ES-I3 (cell line): ENCODE data around the gene RBM5.

Source experiments
- H3K36me3 ChIP-seq: 2 replicates; pipeline ENCODE4 v1.6.1; 2013; ENCODE audit warnings: mild to moderate bottlenecking, low read length, control low read depth, moderate library complexity; ENCODE audit not compliant: insufficient read depth
- H3K4me1 ChIP-seq: 2 replicates; pipeline ENCODE4 v1.6.1; 2013; ENCODE audit warnings: mild to moderate bottlenecking, control low read depth, low read length; ENCODE audit not compliant: insufficient read depth
- H3K9ac ChIP-seq: 2 replicates; pipeline ENCODE4 v1.6.1; 2013; ENCODE audit warnings: low read depth, mild to moderate bottlenecking, low read length, moderate library complexity
- H3K9me3 ChIP-seq: 2 replicates; pipeline ENCODE4 v1.6.1; 2013; ENCODE audit warnings: mild to moderate bottlenecking, low read length, moderate library complexity; ENCODE audit not compliant: control insufficient read depth, insufficient read depth

The RBM5 gene

GRCh38 chr3:50167069-50167840, 78.5 kb downstream of the RBM5 start:
- peaks cover 36% of the 10 kb centered on the region for H3K4me1 ChIP-seq
- no peaks in the 10 kb centered on the region for H3K36me3 ChIP-seq
- H3K9me3 ChIP-seq, result no peaks in the 10 kb centered on the region
- H3K9ac ChIP-seq, result no peak overlapping the region

- Histone ChIP-seq H3K4me1 (peaks cover 36% of the 10 kb centered on the region), H3K9me3 (no peaks in the 10 kb centered on the region), H3K36me3 (no peaks in the 10 kb centered on the region), H3K9ac (no peak overlapping the region)
Measured at GRCh38 chr3:50167841-50168209, 79.1 kb downstream of the RBM5 start.

GRCh38 chr3:50168388-50168787, 79.7 kb downstream of the RBM5 start:
- H3K36me3 ChIP-seq, result no peaks in the 10 kb centered on the region
- no peaks in the 10 kb centered on the region for H3K9me3 ChIP-seq
- peaks cover 36% of the 10 kb centered on the region for H3K4me1 ChIP-seq
- no peak overlapping the region for H3K9ac ChIP-seq
